IPS-20b (cell line): Measurements from ENCODE around the gene TWIST1.

Experiments used
- H3K27ac ChIP-seq: one replicate; pipeline ENCODE4 v1.5.1; 2013; ENCODE audit warnings: low read length
- H3K27me3 ChIP-seq: 2 replicates; pipeline ENCODE4 v1.6.1; 2013; ENCODE audit warnings: mild to moderate bottlenecking, low read length, inconsistent platforms; ENCODE audit not compliant: insufficient read depth
- H3K36me3 ChIP-seq: 2 replicates; pipeline ENCODE4 v1.6.1; 2013; ENCODE audit warnings: low read depth, mild to moderate bottlenecking, inconsistent platforms, low read length, moderate library complexity; ENCODE audit not compliant: insufficient read depth
- H3K4me1 ChIP-seq: 2 replicates; pipeline ENCODE4 v1.6.1; 2013; ENCODE audit warnings: mild to moderate bottlenecking, control low read depth, inconsistent platforms, low read length, moderate library complexity; ENCODE audit not compliant: insufficient read depth
- H3K4me3 ChIP-seq: 2 replicates; pipeline ENCODE4 v1.5.1; 2013; ENCODE audit warnings: mild to moderate bottlenecking, low read length, inconsistent platforms
- H3K9ac ChIP-seq: 2 replicates; pipeline ENCODE4 v1.6.1; 2013; ENCODE audit warnings: low read depth, mild to moderate bottlenecking, inconsistent platforms, low read length, moderate library complexity
- H3K9me3 ChIP-seq: 2 replicates; pipeline ENCODE4 v1.6.1; 2013; ENCODE audit warnings: mild to moderate bottlenecking, low read depth, low read length, inconsistent platforms; ENCODE audit not compliant: insufficient read depth

The TWIST1 gene

GRCh38 chr7:19101909-19102308 lies 15.5 kb downstream of the TWIST1 start:
- H3K9ac ChIP-seq, result no peak overlapping the region
- H3K27me3 ChIP-seq, result peaks cover 42% of the 10 kb centered on the region
- peaks cover 23% of the 10 kb centered on the region for H3K4me1 ChIP-seq
- no peak overlapping the region for H3K27ac ChIP-seq
- no peaks in the 10 kb centered on the region for H3K36me3 ChIP-seq
- no peaks in the 10 kb centered on the region for H3K9me3 ChIP-seq
- no peak overlapping the region for H3K4me3 ChIP-seq

DNA sequence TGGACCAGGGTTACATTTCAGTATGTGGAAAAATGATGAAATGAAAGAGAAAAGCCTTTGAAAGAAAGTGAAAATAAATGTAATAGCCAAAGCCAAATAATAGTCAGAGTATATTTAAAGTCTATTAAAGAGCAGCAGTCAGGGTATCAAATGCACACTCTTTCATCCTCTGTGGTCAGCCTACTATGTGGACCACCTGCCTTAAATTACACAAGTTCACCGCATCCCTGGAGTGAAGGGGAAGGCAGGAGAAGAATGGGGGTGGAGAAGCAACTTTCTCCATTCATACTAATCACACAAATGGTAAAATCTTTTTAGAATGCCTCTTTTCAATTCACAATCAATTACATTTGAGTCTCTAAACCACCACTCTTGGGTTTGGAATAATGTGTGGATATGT lies 16.0 kb downstream of the TWIST1 start:
- no peaks in the 10 kb centered on the region for H3K9me3 ChIP-seq
- H3K4me3 ChIP-seq, result no peak overlapping the region
- peaks cover 38% of the 10 kb centered on the region for H3K27me3 ChIP-seq
- no peak overlapping the region for H3K9ac ChIP-seq
- no peak overlapping the region for H3K27ac ChIP-seq
- H3K36me3 ChIP-seq, result no peaks in the 10 kb centered on the region
- peaks cover 18% of the 10 kb centered on the region for H3K4me1 ChIP-seq

DNA sequence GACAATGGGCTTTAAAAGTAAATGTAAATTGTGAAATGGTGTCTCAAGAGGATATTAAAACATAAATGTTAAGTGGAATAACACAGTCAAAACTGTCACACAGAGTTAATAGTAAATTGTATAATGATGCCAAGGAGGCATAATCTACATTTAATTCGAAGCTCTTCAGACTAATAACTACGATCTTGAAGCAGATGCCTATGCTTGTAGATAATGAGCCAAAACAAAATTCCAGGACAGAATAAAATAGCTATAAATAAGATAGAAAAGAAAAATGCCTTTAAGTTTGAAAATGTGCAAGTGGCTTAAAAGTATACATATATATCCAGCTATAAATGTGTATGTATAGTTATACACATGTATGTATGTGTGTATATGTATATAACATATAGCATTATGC lies 17.5 kb downstream of the TWIST1 start:
- Histone ChIP-seq H3K9ac (no peak overlapping the region), H3K4me1 (peaks cover 11% of the 10 kb centered on the region), H3K36me3 (no peaks in the 10 kb centered on the region), H3K27me3 (peaks cover 22% of the 10 kb centered on the region), H3K27ac (no peak overlapping the region), H3K4me3 (no peak overlapping the region), H3K9me3 (no peaks in the 10 kb centered on the region)

- Histone ChIP-seq H3K9ac (no peak overlapping the region), H3K4me3 (no peak overlapping the region), H3K27me3 (peaks cover 15% of the 10 kb centered on the region), H3K9me3 (no peaks in the 10 kb centered on the region), H3K36me3 (no peaks in the 10 kb centered on the region), H3K4me1 (peaks cover 17% of the 10 kb centered on the region), H3K27ac (no peak overlapping the region)
Measured at GRCh38 chr7:19099194-19099593, 18.2 kb downstream of the TWIST1 start.

DNA sequence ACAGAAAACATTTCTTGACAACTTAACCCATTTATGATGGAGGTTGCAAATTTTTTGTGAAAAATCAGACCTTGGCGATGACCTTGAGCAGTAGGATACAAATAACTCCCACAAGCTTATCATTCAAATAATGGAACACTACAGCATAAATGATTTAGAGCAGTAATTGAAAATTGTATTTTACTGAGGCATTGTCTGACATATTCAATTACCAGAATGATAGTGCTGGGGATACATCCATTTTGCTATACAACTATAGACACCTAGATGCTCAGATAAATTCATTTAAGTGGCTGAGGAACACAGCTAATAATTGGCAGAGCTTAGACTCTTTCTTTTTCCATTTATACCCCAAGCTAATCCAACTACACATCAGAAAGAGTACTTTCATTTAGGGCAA lies 18.9 kb downstream of the TWIST1 start:
- peaks cover 9% of the 10 kb centered on the region for H3K27me3 ChIP-seq
- H3K36me3 ChIP-seq, result no peaks in the 10 kb centered on the region
- no peak overlapping the region for H3K4me3 ChIP-seq
- no peak overlapping the region for H3K9ac ChIP-seq
- no peaks in the 10 kb centered on the region for H3K9me3 ChIP-seq
- H3K27ac ChIP-seq, result no peak overlapping the region
- H3K4me1 ChIP-seq, result peaks cover 19% of the 10 kb centered on the region

DNA sequence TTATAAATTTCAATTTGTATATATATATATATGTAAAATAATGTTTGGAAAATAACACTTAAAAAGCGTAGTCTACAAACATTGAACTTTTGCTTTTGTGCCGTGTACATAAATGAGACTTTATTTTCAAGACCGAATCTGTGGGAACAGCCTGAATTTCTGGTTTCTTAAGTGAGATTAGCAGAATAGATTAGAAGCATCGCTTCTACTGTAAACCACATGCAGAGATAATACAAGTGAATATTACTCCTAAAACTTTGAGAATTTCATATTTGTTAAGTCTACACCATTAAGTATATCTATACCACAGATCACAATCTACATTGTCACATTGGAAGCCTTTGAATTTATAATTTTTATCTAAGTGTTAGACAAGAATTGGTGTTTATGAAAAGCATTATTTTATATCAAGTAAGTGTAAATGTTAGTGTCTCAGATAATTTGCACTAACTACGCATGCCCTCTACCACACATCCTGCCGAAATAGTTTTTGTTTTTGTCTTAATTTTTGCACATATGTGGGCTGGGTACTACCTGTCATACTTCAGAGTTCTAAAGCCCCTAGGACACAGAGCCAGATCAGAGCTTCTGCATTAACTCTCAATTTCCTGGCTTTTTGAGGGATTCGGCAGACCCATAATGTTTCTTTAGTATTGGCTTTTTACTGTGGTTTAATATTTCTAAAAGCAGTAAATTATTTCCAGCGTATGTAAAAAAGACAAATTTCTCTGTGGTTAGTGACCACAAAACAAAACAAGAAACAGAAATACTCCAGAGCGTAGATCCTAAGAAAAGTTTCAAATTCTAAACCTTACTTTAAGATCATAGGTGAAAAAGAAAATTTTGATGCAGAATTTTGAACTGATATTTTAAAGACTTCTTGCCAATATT lies 20.0 kb downstream of the TWIST1 start:
- Histone ChIP-seq H3K9ac (no peak overlapping the region), H3K4me1 (peaks cover 19% of the 10 kb centered on the region), H3K4me3 (no peak overlapping the region), H3K27me3 (no peaks in the 10 kb centered on the region), H3K27ac (no peak overlapping the region), H3K36me3 (no peaks in the 10 kb centered on the region), H3K9me3 (no peaks in the 10 kb centered on the region)

- Histone ChIP-seq H3K4me3 (no peak overlapping the region), H3K4me1 (peaks cover 18% of the 10 kb centered on the region), H3K36me3 (no peaks in the 10 kb centered on the region), H3K27me3 (no peaks in the 10 kb centered on the region), H3K9me3 (no peaks in the 10 kb centered on the region), H3K9ac (no peak overlapping the region), H3K27ac (no peak overlapping the region)
Measured at GRCh38 chr7:19095353-19095860, 22.0 kb downstream of the TWIST1 start.

DNA sequence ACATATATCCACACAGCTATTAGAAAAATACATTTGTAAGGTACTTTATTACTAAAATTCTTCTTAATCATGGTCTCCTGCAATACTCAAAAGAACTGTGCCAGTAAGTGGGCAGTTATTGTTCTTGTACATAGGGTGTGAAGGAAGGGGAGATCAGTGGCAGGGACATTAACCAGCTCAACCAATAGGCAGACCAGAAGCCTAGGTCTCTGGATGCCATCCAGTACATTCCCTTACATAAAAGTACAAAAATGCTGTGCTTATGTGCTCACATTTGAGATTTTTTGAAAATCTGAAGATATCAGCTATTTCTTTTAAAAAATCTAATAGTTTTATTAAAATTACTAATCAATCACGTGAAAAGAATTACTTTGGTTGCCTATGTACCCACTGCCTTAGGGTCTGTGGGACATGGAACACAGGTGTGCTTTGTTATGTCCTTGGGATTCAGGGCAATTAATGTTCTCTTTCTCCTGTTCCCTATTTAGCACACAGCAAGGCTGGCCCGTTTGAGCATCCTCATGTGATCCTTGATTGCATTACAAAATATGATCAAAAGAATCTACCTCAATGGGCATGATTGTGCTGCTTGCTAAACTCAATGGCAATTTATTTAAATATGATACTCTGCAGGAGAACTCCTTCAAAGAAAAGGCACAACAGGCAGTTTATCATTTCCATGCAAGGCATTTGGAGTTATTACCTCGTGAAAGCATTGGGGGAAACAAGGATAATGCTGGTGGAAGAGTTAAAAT lies 22.7 kb downstream of the TWIST1 start:
- H3K9me3 ChIP-seq, result no peaks in the 10 kb centered on the region
- no peak overlapping the region for H3K27ac ChIP-seq
- no peak overlapping the region for H3K9ac ChIP-seq
- H3K4me3 ChIP-seq, result no peak overlapping the region
- H3K27me3 ChIP-seq, result no peaks in the 10 kb centered on the region
- H3K4me1 ChIP-seq, result peaks cover 13% of the 10 kb centered on the region
- H3K36me3 ChIP-seq, result no peaks in the 10 kb centered on the region

DNA sequence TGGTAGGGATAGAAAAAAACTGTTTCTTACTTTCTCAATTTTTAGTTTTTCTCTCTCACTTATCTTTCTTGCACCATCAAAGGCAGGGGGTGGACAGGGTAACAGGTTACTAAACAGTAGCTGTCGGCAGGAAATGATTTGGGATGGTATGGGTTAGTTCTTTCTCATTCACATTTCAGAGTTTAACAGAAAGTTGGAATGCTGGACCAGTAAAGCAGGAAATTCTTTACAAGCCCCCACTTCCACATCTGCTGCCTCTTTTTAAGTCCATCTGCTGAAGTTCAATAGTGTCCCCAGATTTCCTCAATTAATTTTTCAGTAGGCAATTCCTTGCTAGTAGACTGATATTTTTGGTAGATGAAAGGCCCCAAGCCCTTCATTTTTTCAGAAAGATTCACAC lies 23.3 kb downstream of the TWIST1 start:
- Histone ChIP-seq H3K36me3 (no peaks in the 10 kb centered on the region), H3K27ac (no peak overlapping the region), H3K9ac (no peak overlapping the region), H3K4me1 (peaks cover 13% of the 10 kb centered on the region), H3K9me3 (no peaks in the 10 kb centered on the region), H3K4me3 (no peak overlapping the region), H3K27me3 (no peaks in the 10 kb centered on the region)

- Histone ChIP-seq H3K27me3 (no peaks in the 10 kb centered on the region), H3K9ac (no peak overlapping the region), H3K27ac (no peak overlapping the region), H3K9me3 (no peaks in the 10 kb centered on the region), H3K4me3 (no peak overlapping the region), H3K36me3 (no peaks in the 10 kb centered on the region), H3K4me1 (peaks cover 13% of the 10 kb centered on the region)
Measured at GRCh38 chr7:19091550-19092200, 25.8 kb downstream of the TWIST1 start.

- no peaks in the 10 kb centered on the region for H3K9me3 ChIP-seq
- H3K9ac ChIP-seq, result no peak overlapping the region
- H3K27me3 ChIP-seq, result no peaks in the 10 kb centered on the region
- H3K36me3 ChIP-seq, result no peaks in the 10 kb centered on the region
- no peak overlapping the region for H3K4me3 ChIP-seq
- no peak overlapping the region for H3K27ac ChIP-seq
- H3K4me1 ChIP-seq, result peaks cover 13% of the 10 kb centered on the region
Measured at GRCh38 chr7:19090526-19090925, 26.9 kb downstream of the TWIST1 start.
